Natural killer cell treated with Interleukin-12 subunit alpha and Interleukin-12 subunit beta and Interleukin-15 and Interleukin-18, amount 100 ng/mL, for 72 hours (primary cell): ENCODE data around the gene DLG1. TPM values are rescaled to one million over a fixed set of nuclear protein-coding genes. Genes with fewer than 3 reads are reported as not detected.

Source experiments
- ATAC-seq, 2 donors: fragments of 150-1000 bp; cut with Tn5 transposase in 1 of 2; sonication (Bioruptor Pico), chemical (Tn5 transposase) in 1 of 2; 2 replicates each; pipeline ENCODE4 v1.10.0; 2021
- DNase-seq: peaks from one replicate; pipeline ENCODE4 v3.0.0; 2022; ENCODE audit warnings: low spot score
- H3K27ac Mint-ChIP-seq, 2 donors: 1 replicate in 1 of 2; 2 replicates in 1 of 2; pipeline ENCODE4 v1.8.0; 2022; ENCODE audit warnings: mixed read lengths in 2 of 2, mild to moderate bottlenecking in 1 of 2, moderate library complexity in 1 of 2
- H3K27me3 Mint-ChIP-seq, 2 donors: 1 replicate in 1 of 2; 2 replicates in 1 of 2; pipeline ENCODE4 v1.8.0; 2022; ENCODE audit warnings: mixed read lengths in 2 of 2
- H3K36me3 Mint-ChIP-seq: one replicate; pipeline ENCODE4 v1.8.0; 2022; ENCODE audit warnings: mixed read lengths
- H3K4me1 Mint-ChIP-seq, 2 donors: 1 replicate in 1 of 2; 2 replicates in 1 of 2; pipeline ENCODE4 v1.8.0; 2022; ENCODE audit warnings: low read depth in 2 of 2, mixed read lengths in 2 of 2, mild to moderate bottlenecking in 1 of 2
- H3K4me3 Mint-ChIP-seq: one replicate; pipeline ENCODE4 v1.8.0; 2022; ENCODE audit warnings: mixed read lengths
- H3K9me3 Mint-ChIP-seq: 2 replicates; pipeline ENCODE4 v1.8.0; 2022; ENCODE audit warnings: mixed read lengths
- total RNA-seq, 2 donors: library from RNA; stranded (reverse); gene quantifications; one replicate each; pipeline ENCODE4 v1.2.3, GENCODE V29; 2022

Gene DLG1
- total RNA-seq, 2 donors from 2014 or later = 76.5 to 121 TPM

GRCh38 chr3:197023998-197024651, 274.3 kb downstream of the DLG1 start:
- Mint-ChIP-seq H3K27ac (no peak overlapping the region), H3K27me3 (peaks cover 0 to 3% of the 10 kb centered on the region in 2 donors), H3K4me3 (peak overlapping the region; percentile 63), H3K9me3 (no peaks in the 10 kb centered on the region), H3K4me1 (peaks cover 5 to 17% of the 10 kb centered on the region in 2 donors), H3K36me3 (no peaks in the 10 kb centered on the region)
- DNase-seq (no peak), ATAC-seq (peak in 1 of 2 donors; percentile 8)

- peaks cover 0 to 3% of the 10 kb centered on the region in 2 donors for H3K27me3 Mint-ChIP-seq
- peak overlapping the region; percentile 34 to 46 for H3K27ac Mint-ChIP-seq
- H3K4me1 Mint-ChIP-seq = peaks cover 5 to 17% of the 10 kb centered on the region in 2 donors
- no peaks in the 10 kb centered on the region for H3K9me3 Mint-ChIP-seq
- DNase-seq (no peak), ATAC-seq (no peak)
- H3K36me3 Mint-ChIP-seq = no peaks in the 10 kb centered on the region
- H3K4me3 Mint-ChIP-seq = peak overlapping the region; percentile 63
Measured at GRCh38 chr3:197023241-197023997, 275.0 kb downstream of the DLG1 start.

- ATAC-seq = no peak
- Mint-ChIP-seq H3K36me3 (no peaks in the 10 kb centered on the region), H3K4me1 (peaks cover 5 to 17% of the 10 kb centered on the region in 2 donors), H3K27me3 (peaks cover 0 to 3% of the 10 kb centered on the region in 2 donors), H3K4me3 (peak overlapping the region; percentile 63), H3K9me3 (no peaks in the 10 kb centered on the region), H3K27ac (peak overlapping the region; percentile 34 to 46)
- no peak for DNase-seq
Measured at GRCh38 chr3:197022405-197023231, 275.8 kb downstream of the DLG1 start.

DNA sequence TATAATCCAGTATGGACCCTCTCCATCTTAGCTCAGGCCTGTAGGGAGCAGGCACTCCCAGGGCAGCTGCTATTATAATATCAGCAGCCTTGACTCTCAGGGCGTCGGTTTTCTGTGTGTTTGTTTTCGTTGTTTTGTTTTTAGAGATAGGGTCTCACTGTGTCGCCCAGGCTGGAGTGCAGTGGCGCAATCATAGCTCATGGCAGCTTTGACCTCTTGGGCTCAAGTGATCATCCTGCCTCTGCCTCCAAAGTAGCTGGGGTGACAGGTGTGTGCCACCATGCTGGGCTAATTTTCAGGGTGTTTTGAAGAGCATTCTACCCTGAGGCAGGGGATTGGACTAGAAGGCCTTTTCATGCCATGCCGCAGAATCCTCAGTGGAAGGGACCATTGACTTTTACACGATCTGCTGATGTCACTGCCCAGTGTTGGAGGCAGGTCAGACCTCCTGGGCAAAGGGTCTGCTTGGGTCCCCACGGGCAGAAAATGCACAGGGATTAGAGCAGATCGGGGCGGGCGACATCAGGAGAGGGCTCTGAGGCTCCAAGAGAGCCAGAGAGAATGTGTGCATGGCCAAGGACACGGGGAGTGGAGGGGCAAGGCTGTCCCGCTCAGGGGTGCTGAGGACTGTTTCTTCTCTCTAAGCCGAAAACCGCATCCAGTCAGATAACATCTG, 276.5 kb downstream of the DLG1 start:
- DNase-seq (no peak), ATAC-seq (no peak)
- no peaks in the 10 kb centered on the region for H3K9me3 Mint-ChIP-seq
- H3K36me3 Mint-ChIP-seq = no peaks in the 10 kb centered on the region
- no peak overlapping the region for H3K27ac Mint-ChIP-seq
- peaks cover 0 to 3% of the 10 kb centered on the region in 2 donors for H3K27me3 Mint-ChIP-seq
- peaks cover 5 to 17% of the 10 kb centered on the region in 2 donors for H3K4me1 Mint-ChIP-seq
- no peak overlapping the region for H3K4me3 Mint-ChIP-seq

- no peaks in the 10 kb centered on the region for H3K9me3 Mint-ChIP-seq
- H3K27ac Mint-ChIP-seq = no peak overlapping the region
- DNase-seq (no peak), ATAC-seq (no peak)
- no peak overlapping the region for H3K4me3 Mint-ChIP-seq
- peaks cover 5 to 17% of the 10 kb centered on the region in 2 donors for H3K4me1 Mint-ChIP-seq
- H3K27me3 Mint-ChIP-seq = peaks cover 0 to 3% of the 10 kb centered on the region in 2 donors
- H3K36me3 Mint-ChIP-seq = no peaks in the 10 kb centered on the region
Measured at GRCh38 chr3:197021231-197021630, 277.2 kb downstream of the DLG1 start.

- DNase-seq (peak; percentile 13), ATAC-seq (no peak)
- peaks cover 5 to 10% of the 10 kb centered on the region in 2 donors for H3K4me1 Mint-ChIP-seq
- no peaks in the 10 kb centered on the region for H3K9me3 Mint-ChIP-seq
- H3K4me3 Mint-ChIP-seq = no peak overlapping the region
- H3K27me3 Mint-ChIP-seq = peaks cover 0 to 3% of the 10 kb centered on the region in 2 donors
- H3K27ac Mint-ChIP-seq = no peak overlapping the region
- H3K36me3 Mint-ChIP-seq = no peaks in the 10 kb centered on the region
Measured at GRCh38 chr3:197019535-197019934, 278.9 kb downstream of the DLG1 start.

DNA sequence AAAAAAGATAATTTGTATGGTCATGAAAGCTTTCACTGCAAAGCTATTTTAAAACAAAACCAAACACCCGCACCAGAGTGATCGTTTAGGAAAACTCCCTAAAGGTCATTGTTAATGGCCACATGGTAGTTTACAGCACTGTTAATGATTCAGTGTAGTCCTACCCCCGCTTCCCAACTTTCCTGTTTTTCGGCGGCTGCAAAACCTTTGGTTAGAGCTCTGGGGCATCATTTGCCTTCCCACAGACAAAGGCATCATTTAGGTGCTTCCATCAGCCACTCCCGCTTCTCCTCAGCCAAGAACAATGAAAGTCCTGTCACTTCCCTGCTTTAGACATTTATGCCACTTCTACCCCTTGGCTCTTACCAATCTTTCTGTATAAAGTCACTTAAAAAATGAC, 279.4 kb downstream of the DLG1 start:
- Mint-ChIP-seq H3K9me3 (no peaks in the 10 kb centered on the region), H3K27me3 (peaks cover 0 to 3% of the 10 kb centered on the region in 2 donors), H3K4me1 (peaks cover 5 to 7% of the 10 kb centered on the region in 2 donors), H3K27ac (no peak overlapping the region), H3K4me3 (no peak overlapping the region), H3K36me3 (no peaks in the 10 kb centered on the region)
- DNase-seq (peak; percentile 25), ATAC-seq (no peak)

DNA sequence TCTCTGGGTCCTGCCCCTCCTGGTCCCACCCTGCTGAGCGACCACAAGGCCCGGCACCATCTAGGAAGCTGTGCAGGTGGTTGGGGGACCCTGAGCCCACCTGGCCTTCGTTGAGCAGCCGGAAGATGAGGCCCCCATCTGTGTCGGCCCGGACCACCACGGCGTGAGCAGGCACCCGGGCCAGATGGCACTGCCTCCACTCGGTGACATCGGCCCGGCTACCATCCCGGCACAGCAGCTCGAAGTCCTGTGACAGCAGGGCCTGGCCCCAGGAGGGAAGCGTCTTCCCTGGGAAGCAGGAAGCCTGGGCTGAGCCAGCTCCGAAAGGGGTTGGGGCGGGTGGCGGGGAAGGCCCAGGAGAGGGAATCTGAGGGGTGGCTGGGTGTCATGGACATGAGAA, 281.4 kb downstream of the DLG1 start:
- H3K4me3 Mint-ChIP-seq = no peak overlapping the region
- no peaks in the 10 kb centered on the region for H3K36me3 Mint-ChIP-seq
- DNase-seq (peak; percentile 59), ATAC-seq (no peak)
- H3K9me3 Mint-ChIP-seq = no peaks in the 10 kb centered on the region
- H3K27ac Mint-ChIP-seq = no peak overlapping the region
- H3K27me3 Mint-ChIP-seq = no peaks in the 10 kb centered on the region
- H3K4me1 Mint-ChIP-seq = no peaks in the 10 kb centered on the region

- no peaks in the 10 kb centered on the region for H3K36me3 Mint-ChIP-seq
- DNase-seq (no peak), ATAC-seq (peak; percentile 6 to 20)
- no peaks in the 10 kb centered on the region for H3K27me3 Mint-ChIP-seq
- no peak overlapping the region for H3K4me3 Mint-ChIP-seq
- no peaks in the 10 kb centered on the region for H3K4me1 Mint-ChIP-seq
- no peaks in the 10 kb centered on the region for H3K9me3 Mint-ChIP-seq
- no peak overlapping the region for H3K27ac Mint-ChIP-seq
Measured at GRCh38 chr3:197015790-197016736, 282.3 kb downstream of the DLG1 start.

DNA sequence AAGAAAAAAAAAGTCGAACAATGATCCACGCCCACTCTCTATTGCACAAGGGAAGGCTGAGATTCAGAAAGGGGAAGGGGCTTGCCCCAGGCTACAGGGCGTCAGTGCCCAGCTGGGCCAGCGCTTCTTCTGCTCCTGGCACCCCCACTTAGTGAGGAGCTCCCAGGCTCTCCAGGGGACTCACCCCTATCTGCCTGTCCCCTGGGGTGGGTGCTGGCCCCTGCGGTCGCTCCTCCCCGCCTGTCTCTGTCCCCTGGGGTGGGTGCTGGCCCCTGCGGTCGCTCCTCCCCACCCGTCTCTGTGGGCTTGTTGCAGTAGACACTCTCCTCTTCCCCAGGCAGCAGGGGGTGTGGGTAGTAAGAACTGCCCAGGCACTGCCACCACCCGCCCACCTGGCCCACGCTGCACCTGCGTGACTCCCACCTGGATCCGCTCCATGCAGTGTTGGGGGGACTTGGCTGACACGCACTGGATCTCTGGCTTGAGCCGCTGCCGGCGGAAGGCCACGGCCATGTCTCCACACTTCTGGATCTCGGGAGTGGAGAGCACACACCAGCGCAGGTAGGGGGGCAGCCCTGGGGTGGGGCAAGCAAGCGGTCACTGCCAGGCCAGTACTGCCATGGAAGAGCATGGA, 283.4 kb downstream of the DLG1 start:
- no peak overlapping the region for H3K27ac Mint-ChIP-seq
- H3K9me3 Mint-ChIP-seq = no peaks in the 10 kb centered on the region
- DNase-seq = no peak
- H3K4me1 Mint-ChIP-seq = no peaks in the 10 kb centered on the region
- H3K36me3 Mint-ChIP-seq = no peaks in the 10 kb centered on the region
- H3K4me3 Mint-ChIP-seq = no peak overlapping the region
- H3K27me3 Mint-ChIP-seq = no peaks in the 10 kb centered on the region
- ATAC-seq = no peak

DNA sequence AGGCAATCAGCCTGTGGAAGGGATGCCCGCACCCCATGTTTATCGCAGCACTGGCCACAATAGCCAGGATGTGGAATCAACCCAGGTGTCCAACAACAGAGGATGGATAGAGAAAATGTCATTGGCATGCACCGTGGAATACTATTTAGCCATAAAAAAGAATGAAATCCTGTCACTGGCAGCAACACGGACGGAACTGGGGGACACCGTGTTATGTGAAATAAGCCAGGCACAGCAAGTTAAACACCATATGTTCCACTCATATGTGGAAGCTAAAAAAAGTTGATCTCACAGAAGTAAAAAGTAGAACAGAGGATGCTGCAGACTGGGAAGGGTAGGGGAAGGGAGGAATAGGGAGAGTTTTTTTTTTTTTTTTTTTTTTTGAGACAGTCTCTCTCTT, 284.4 kb downstream of the DLG1 start:
- DNase-seq (no peak), ATAC-seq (no peak)
- Mint-ChIP-seq H3K4me1 (no peaks in the 10 kb centered on the region), H3K27me3 (no peaks in the 10 kb centered on the region), H3K27ac (no peak overlapping the region), H3K9me3 (no peaks in the 10 kb centered on the region), H3K4me3 (no peak overlapping the region), H3K36me3 (no peaks in the 10 kb centered on the region)

- H3K4me1 Mint-ChIP-seq = no peaks in the 10 kb centered on the region
- no peak for DNase-seq
- no peak overlapping the region for H3K4me3 Mint-ChIP-seq
- no peaks in the 10 kb centered on the region for H3K27me3 Mint-ChIP-seq
- no peaks in the 10 kb centered on the region for H3K9me3 Mint-ChIP-seq
- no peaks in the 10 kb centered on the region for H3K36me3 Mint-ChIP-seq
- no peak for ATAC-seq
- no peak overlapping the region for H3K27ac Mint-ChIP-seq
Measured at GRCh38 chr3:197012540-197012883, 285.9 kb downstream of the DLG1 start.
